ENCODE results near the gene OGDHL. TPM values are rescaled to one million over a fixed set of nuclear protein-coding genes. Genes with fewer than 3 reads are reported as not detected.
"Not testable (repeated sequence)": the region's sequence is repeated elsewhere in the genome, so short reads cannot be mapped to it uniquely, and the experiment has no call there.

Gene OGDHL
- not detected for total RNA-seq
- long read RNA-seq, donor 1 = 0 reads
- long read RNA-seq, donor 2 = 0 reads

GRCh38 chr10:49761789-49762565 is at the start of gene OGDHL:
OGDHL (minus strand) TSS chr10:49762323; CDS start chr10:49758592, 3,731 bp downstream.
- intact Hi-C loops (cut with DNase I) = no loop called here
- DNase-seq (ENCODE audit: low spot score) = no peak

- intact Hi-C loops (cut with DNase I) = no loop called here
- no peak for DNase-seq (ENCODE audit: low spot score)
These were observed 41.9 kb upstream of the OGDHL start for GRCh38 chr10:49803988-49804387.

- DNase-seq (ENCODE audit: low spot score) = no peak
- intact Hi-C loops (cut with DNase I) = no loop called here
These were observed 36.2 kb upstream of the OGDHL start for GRCh38 chr10:49798275-49798674.

GRCh38 chr10:49791100-49791499 is 29.0 kb upstream of the OGDHL start:
- DNase-seq (ENCODE audit: low spot score) = no peak
- intact Hi-C loops (cut with DNase I) = no loop called here

- intact Hi-C loops (cut with DNase I) = no loop called here
- no peak for DNase-seq (ENCODE audit: low spot score)
These were observed 22.6 kb upstream of the OGDHL start for GRCh38 chr10:49784681-49785080.

GRCh38 chr10:49783645-49784044 is 21.5 kb upstream of the OGDHL start:
- no peak for DNase-seq (ENCODE audit: low spot score)
- intact Hi-C loops (cut with DNase I) = no loop called here

GRCh38 chr10:49781247-49781646 is 19.1 kb upstream of the OGDHL start:
- DNase-seq (ENCODE audit: low spot score) = no peak
- intact Hi-C loops (cut with DNase I) = no loop called here

GRCh38 chr10:49778197-49778596 is 16.1 kb upstream of the OGDHL start:
- DNase-seq (ENCODE audit: low spot score) = no peak
- intact Hi-C loops (cut with DNase I) = no loop called here

GRCh38 chr10:49776851-49777250 is 14.7 kb upstream of the OGDHL start:
- intact Hi-C loops (cut with DNase I) = no loop called here

GRCh38 chr10:49775014-49775413 is 12.9 kb upstream of the OGDHL start:
- intact Hi-C loops (cut with DNase I) = no loop called here

More at GRCh38 chr10:49776851-49777250, 14.7 kb upstream of the OGDHL start:
- DNase-seq (ENCODE audit: low spot score) = no peak

GRCh38 chr10:49772944-49773343 is 10.8 kb upstream of the OGDHL start:
- DNase-seq (ENCODE audit: low spot score); intact Hi-C loops (cut with DNase I): not testable (repeated sequence)

More at GRCh38 chr10:49775014-49775413, 12.9 kb upstream of the OGDHL start:
- DNase-seq (ENCODE audit: low spot score) = no peak

- DNase-seq (ENCODE audit: low spot score); intact Hi-C loops (cut with DNase I): not testable (repeated sequence)
These were observed 8.9 kb upstream of the OGDHL start for GRCh38 chr10:49771046-49771445.

- no peak for DNase-seq (ENCODE audit: low spot score)
- intact Hi-C loops (cut with DNase I) = no loop called here
These were observed 7.6 kb upstream of the OGDHL start for GRCh38 chr10:49769692-49770091.

GRCh38 chr10:49768731-49769130 is 6.6 kb upstream of the OGDHL start:
- DNase-seq (ENCODE audit: low spot score) = no peak
- intact Hi-C loops (cut with DNase I) = no loop called here

GRCh38 chr10:49768329-49768728 is 6.2 kb upstream of the OGDHL start:
- intact Hi-C loops (cut with DNase I) = no loop called here
- DNase-seq (ENCODE audit: low spot score) = no peak

- no peak for DNase-seq (ENCODE audit: low spot score)
- intact Hi-C loops (cut with DNase I) = no loop called here
These were observed 5.6 kb upstream of the OGDHL start for GRCh38 chr10:49767752-49768151.

- intact Hi-C loops (cut with DNase I) = no loop called here
- no peak for DNase-seq (ENCODE audit: low spot score)
These were observed 4.4 kb upstream of the OGDHL start for GRCh38 chr10:49766484-49766883.

GRCh38 chr10:49762566-49762877 is 399 bp upstream of the OGDHL start:
- no peak for DNase-seq (ENCODE audit: low spot score)
- intact Hi-C loops (cut with DNase I) = no loop called here

- intact Hi-C loops (cut with DNase I) = no loop called here
- DNase-seq (ENCODE audit: low spot score) = no peak
These were observed 828 bp downstream of the OGDHL start for GRCh38 chr10:49761201-49761788.

- intact Hi-C loops (cut with DNase I) = no loop called here
- no peak for DNase-seq (ENCODE audit: low spot score)
These were observed 1.3 kb downstream of the OGDHL start for GRCh38 chr10:49760789-49761188.

All from posterior vena cava (tissue), 2 donors.